Loucy (cell line): ENCODE measurements around the gene PAX9.
"Not testable (repeated sequence)": the region's sequence is repeated elsewhere in the genome, so short reads cannot be mapped to it uniquely, and the experiment has no call there.

Experiments
- H2AFZ ChIP-seq: fragments of 200-600 bp; sonication (generic); 2 replicates; pipeline ENCODE4 v1.6.0; 2016; ENCODE audit warnings: antibody characterized with exemption, mild to moderate bottlenecking, low read length, moderate library complexity
- H3F3A ChIP-seq: fragments of 200-600 bp; 2 replicates; pipeline ENCODE4 v1.6.0; 2016; ENCODE audit warnings: antibody characterized with exemption, low read depth, mild to moderate bottlenecking
- H3K27me3 ChIP-seq: fragments of 200-600 bp; sonication (generic); 2 replicates; pipeline ENCODE4 v1.6.1; 2014; ENCODE audit warnings: low read length, mild to moderate bottlenecking; ENCODE audit not compliant: insufficient read depth, poor library complexity, severe bottlenecking
- H3K36me3 ChIP-seq: fragments of 200-600 bp; sonication (generic); 2 replicates; pipeline ENCODE4 v1.6.1; 2016; ENCODE audit warnings: low read length; ENCODE audit not compliant: insufficient read depth
- H3K4me1 ChIP-seq: fragments of 200-600 bp; sonication (generic); 2 replicates; pipeline ENCODE4 v1.5.1; 2014; ENCODE audit warnings: low read length, mild to moderate bottlenecking; ENCODE audit not compliant: insufficient read depth, poor library complexity, severe bottlenecking
- H3K4me2 ChIP-seq: fragments of 200-600 bp; sonication (generic); 2 replicates; pipeline ENCODE4 v1.6.0; 2014; ENCODE audit warnings: antibody characterized with exemption, low read length, low read depth, mild to moderate bottlenecking; ENCODE audit not compliant: poor library complexity, severe bottlenecking
- H3K4me3 ChIP-seq: fragments of 200-600 bp; sonication (generic); 2 replicates; pipeline ENCODE4 v1.5.1; 2014; ENCODE audit warnings: low read length, mild to moderate bottlenecking, mixed read lengths; ENCODE audit not compliant: poor library complexity, severe bottlenecking
- H3K79me2 ChIP-seq: fragments of 200-600 bp; sonication (generic); 2 replicates; pipeline ENCODE4 v1.6.1; 2014; ENCODE audit warnings: low read length; ENCODE audit not compliant: insufficient read depth
- H3K9ac ChIP-seq: fragments of 200-600 bp; sonication (generic); 2 replicates; pipeline ENCODE4 v1.6.0; 2014; ENCODE audit warnings: mild to moderate bottlenecking, low read depth, low read length, moderate library complexity; ENCODE audit not compliant: poor library complexity, severe bottlenecking
- H3K9me2 ChIP-seq: fragments of 200-600 bp; sonication (generic); replicated peaks from 2 replicates; pipeline ENCODE4 v1.6.1; 2016; ENCODE audit warnings: low read depth, low read length, mixed read lengths
- H3K9me3 ChIP-seq: fragments of 200-600 bp; sonication (generic); 2 replicates; pipeline ENCODE4 v1.6.1; 2014; ENCODE audit warnings: mild to moderate bottlenecking, antibody characterized with exemption, low read length, low read depth; ENCODE audit not compliant: insufficient read depth
- H4K20me1 ChIP-seq: fragments of 200-600 bp; sonication (generic); 2 replicates; pipeline ENCODE4 v1.6.0; 2014; ENCODE audit warnings: antibody characterized with exemption, low read length, mild to moderate bottlenecking; ENCODE audit not compliant: insufficient read depth, poor library complexity, severe bottlenecking
- EZH2phosphoT487 ChIP-seq: fragments of 200-600 bp; IDR thresholded peaks from 2 replicates; pipeline ENCODE4 v1.6.1; 2018; ENCODE audit warnings: antibody characterized with exemption, mild to moderate bottlenecking, moderate library complexity, borderline replicate concordance
- TF ChIP-seq, protein P1 (sequence below): fragments of 200-600 bp; sonication (generic); conservative IDR thresholded peaks from 2 replicates; pipeline ENCODE4 v1.5.1; 2014; ENCODE audit warnings: mild to moderate bottlenecking, antibody characterized with exemption, low read length

PAX9 gene

DNA sequence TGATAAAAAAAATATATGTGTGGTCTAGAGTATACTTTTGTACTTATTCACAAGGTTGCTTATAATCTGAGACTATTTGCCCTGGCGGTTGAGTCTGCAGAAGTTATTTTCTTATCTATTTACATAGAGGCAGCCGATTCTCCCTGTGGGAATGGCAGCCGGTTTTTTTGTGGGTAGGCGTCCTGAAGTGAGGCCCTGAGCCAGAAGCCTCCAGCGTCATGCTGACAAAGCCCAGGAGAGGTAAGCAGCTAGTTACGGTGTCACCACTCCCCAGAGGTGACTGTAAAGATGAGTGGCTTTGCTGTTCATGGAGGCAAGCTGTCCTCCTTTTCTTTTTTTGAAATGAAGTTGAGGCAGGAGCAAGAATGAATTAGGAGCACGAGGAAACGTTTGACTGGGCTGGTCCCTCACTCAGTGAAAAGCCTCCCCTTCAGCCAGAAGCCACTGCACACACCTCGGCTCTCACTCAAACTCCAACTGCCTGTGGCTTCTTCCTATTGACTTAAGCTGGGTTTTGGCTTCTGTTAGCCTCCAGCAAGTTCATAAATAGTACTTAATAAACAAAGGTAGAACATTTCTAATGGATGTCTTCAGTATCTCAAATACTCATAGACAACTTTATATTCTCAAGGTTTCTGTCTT lies 21.5 kb downstream of the PAX9 start:
- TF ChIP-seq EZH2phosphoT487: no peak
- TF ChIP-seq, protein P1, sequence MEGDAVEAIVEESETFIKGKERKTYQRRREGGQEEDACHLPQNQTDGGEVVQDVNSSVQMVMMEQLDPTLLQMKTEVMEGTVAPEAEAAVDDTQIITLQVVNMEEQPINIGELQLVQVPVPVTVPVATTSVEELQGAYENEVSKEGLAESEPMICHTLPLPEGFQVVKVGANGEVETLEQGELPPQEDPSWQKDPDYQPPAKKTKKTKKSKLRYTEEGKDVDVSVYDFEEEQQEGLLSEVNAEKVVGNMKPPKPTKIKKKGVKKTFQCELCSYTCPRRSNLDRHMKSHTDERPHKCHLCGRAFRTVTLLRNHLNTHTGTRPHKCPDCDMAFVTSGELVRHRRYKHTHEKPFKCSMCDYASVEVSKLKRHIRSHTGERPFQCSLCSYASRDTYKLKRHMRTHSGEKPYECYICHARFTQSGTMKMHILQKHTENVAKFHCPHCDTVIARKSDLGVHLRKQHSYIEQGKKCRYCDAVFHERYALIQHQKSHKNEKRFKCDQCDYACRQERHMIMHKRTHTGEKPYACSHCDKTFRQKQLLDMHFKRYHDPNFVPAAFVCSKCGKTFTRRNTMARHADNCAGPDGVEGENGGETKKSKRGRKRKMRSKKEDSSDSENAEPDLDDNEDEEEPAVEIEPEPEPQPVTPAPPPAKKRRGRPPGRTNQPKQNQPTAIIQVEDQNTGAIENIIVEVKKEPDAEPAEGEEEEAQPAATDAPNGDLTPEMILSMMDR: no peak
- no peaks in the 10 kb centered on the region for H4K20me1 ChIP-seq
- no peaks in the 10 kb centered on the region for H3K9me2 ChIP-seq
- no peak overlapping the region for H3K4me3 ChIP-seq
- H3K79me2 ChIP-seq: no peaks in the 10 kb centered on the region
- no peaks in the 10 kb centered on the region for H3K4me1 ChIP-seq
- no peaks in the 10 kb centered on the region for H3K36me3 ChIP-seq
- no peaks in the 10 kb centered on the region for H3F3A ChIP-seq
- no peaks in the 10 kb centered on the region for H3K27me3 ChIP-seq
- H2AFZ ChIP-seq: no peak overlapping the region
- H3K4me2 ChIP-seq: no peak overlapping the region
- no peaks in the 10 kb centered on the region for H3K9me3 ChIP-seq
- no peak overlapping the region for H3K9ac ChIP-seq

DNA sequence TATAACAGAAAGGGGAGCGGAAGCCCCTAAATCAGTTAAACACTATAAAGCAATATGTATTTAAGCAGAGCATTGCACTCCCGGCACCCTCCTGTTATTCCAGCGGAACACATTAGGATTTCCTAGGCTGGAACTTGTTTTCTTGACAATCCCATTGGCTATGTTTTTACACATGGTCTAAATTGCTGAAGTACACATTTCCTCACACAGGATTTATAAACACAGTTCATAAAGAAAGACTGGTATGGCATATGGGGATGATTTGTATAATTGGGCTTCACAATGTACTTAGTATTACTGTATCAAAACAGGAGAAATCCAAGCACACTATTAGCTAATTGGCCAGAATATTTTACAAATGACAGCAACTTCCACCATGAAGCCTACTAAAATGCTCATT lies 23.3 kb downstream of the PAX9 start:
- Histone ChIP-seq H3K79me2 (no peaks in the 10 kb centered on the region), H3K4me1 (no peaks in the 10 kb centered on the region), H3K9me2 (no peaks in the 10 kb centered on the region), H3K27me3 (no peaks in the 10 kb centered on the region), H3K9me3 (no peaks in the 10 kb centered on the region), H4K20me1 (no peaks in the 10 kb centered on the region), H3K9ac (no peak overlapping the region), H3K4me3 (no peak overlapping the region), H2AFZ (no peak overlapping the region), H3K36me3 (no peaks in the 10 kb centered on the region), H3F3A (no peaks in the 10 kb centered on the region), H3K4me2 (no peak overlapping the region)
- TF ChIP-seq EZH2phosphoT487: no peak
- TF ChIP-seq, protein P1: no peak

DNA sequence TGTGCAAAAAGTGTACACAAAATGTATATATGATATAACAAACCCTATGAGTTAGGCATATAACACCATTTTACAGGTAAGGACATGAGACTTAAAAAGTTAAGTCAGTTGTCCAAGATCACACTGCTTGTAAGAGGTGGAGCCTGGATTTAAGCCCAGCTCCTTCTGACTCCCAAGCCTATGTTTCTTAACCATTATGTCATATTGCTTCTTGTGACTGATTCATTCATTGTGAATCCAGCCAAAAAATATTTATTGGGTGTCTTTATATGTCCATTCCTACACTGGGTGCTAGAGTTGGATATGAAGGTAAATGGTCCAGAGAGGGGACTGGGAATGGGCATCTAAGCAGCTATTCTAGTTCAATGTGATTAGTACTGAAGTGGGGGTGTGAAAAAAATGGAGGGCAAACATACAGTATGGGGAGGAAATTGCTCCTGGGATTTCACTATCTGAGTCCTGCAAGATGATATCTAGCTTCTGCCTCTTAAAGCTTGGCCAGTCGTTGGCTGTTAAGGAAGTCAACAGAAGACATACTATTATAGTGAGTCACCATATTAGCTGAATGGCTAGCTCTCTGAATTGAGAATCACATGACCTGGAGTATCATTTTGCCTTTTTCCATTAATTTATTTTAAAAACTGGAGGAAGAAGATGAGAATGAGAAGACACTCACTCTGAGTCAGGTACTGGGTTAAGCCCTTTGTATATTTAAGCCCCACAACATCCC lies 28.8 kb downstream of the PAX9 start:
- Histone ChIP-seq H3K9me2 (no peaks in the 10 kb centered on the region), H2AFZ (no peak overlapping the region), H3K79me2 (no peaks in the 10 kb centered on the region), H3K9ac (no peak overlapping the region), H3K9me3 (no peaks in the 10 kb centered on the region), H3K27me3 (no peaks in the 10 kb centered on the region), H3F3A (no peaks in the 10 kb centered on the region), H4K20me1 (no peaks in the 10 kb centered on the region), H3K4me3 (no peak overlapping the region), H3K36me3 (no peaks in the 10 kb centered on the region), H3K4me2 (no peak overlapping the region), H3K4me1 (no peaks in the 10 kb centered on the region)
- TF ChIP-seq, protein P1: no peak
- no peak for TF ChIP-seq EZH2phosphoT487

DNA sequence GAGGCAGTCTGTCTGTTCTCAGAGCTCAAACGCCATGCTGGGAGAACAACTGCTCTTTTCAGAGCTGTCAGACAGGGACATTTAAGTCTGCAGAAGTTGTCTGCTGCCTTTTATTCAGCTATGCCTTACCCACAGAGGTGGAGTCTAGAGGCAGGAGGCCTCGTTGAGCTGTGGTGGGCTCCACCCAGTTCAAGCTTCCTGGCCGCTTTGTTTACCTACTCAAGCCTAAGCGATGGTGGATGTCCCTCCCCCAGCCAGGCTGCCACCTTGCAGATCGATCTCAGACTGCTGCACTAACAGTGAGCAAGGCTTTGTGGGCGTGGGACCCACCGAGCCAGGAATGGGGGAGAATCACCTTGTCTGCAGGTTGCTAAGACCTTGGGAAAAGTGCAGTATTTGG lies 37.8 kb downstream of the PAX9 start:
- not testable (repeated sequence) for H3K36me3 ChIP-seq, H3K27me3 ChIP-seq, H3K4me2 ChIP-seq, H3K9me3 ChIP-seq, H3K79me2 ChIP-seq, H3F3A ChIP-seq, H2AFZ ChIP-seq, H4K20me1 ChIP-seq, H3K4me3 ChIP-seq, H3K9ac ChIP-seq, H3K4me1 ChIP-seq, H3K9me2 ChIP-seq
